GM19043 (cell line): ENCODE results near the gene ACSL6.

Experiments used
- ATAC-seq: cut with Tn5 transposase; IDR thresholded peaks from one replicate; pipeline ENCODE4 v1.9.1; 2021; ENCODE audit warnings: low read depth; ENCODE audit not compliant: unreplicated experiment

The ACSL6 gene

GRCh38 chr5:132017738-132018625, 6.5 kb upstream of the ACSL6 start:
- ATAC-seq, result no peak

DNA sequence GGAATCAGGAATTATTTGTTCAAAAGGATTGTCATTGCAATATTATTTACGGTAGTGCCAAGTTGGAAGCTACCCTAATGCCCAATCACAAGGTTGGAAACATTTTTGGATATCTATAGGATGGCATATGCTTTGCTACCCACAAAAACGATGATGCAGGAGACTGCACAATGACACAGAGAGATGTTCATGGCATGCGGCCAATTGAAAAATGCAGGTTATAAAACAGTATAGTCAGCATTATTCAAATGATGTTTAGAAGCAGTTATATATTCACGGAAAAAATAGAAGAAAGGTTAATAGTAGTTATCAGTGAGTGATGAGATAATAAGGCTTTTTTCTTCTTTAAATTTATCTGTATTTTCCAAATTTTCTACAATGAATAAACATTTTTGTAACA, 5.9 kb upstream of the ACSL6 start:
- ATAC-seq, result no peak

- ATAC-seq, result no peak
Measured at GRCh38 chr5:132016721-132017250, 5.3 kb upstream of the ACSL6 start.

- no peak for ATAC-seq
Measured at GRCh38 chr5:132013711-132014110, 2.3 kb upstream of the ACSL6 start.

GRCh38 chr5:132013006-132013689, 1.7 kb upstream of the ACSL6 start:
- ATAC-seq, result no peak

GRCh38 chr5:132012371-132013005, 1.0 kb upstream of the ACSL6 start:
- ATAC-seq, result no peak

DNA sequence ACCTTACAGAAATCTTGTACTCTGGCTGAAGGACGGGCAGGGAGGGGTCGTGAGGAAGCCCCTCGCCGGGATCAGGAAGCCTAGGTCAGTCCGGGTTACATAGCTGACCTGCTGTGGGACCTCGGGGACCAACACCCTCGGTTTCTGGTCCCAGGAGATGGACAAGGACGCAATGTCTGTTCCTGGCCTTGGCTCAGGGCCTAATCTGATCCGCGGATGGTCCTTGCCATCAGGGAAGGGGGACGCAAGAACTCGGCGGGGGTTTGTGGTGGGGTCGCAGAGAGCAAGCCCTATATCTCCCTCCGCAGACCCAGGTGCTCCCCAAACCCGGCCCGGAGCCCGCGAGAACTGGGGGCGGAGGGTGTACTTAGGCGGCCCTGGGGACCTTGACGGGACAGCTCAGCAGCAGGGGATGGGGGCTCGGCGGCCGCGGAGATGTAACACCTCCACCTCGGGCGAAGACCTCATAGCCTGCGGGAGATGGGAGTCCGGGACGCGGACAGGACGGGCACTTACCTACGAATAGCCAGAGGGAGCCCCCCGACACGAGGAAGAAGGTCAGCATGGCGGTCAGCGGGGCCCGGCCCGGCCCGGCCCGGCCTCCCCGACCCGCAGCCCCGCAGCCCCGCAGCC, 353 bp downstream of the ACSL6 start:
- ATAC-seq, result no peak

DNA sequence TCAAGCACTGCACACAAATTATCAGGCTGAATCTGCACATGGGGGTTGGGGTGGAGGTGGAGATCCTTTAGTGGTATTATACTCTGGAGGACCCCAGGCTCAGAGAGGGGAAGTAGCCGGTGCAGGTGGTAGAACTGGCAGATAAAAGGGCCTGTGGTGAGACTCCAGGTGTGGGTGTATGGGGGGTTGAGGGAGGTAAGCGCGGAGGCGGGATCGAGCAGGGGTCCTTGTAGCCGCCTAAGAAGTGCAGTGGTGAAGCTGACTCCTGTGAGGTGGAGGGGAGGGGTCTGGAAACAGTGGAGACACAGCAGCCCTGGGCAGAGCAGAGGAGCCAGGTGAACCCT, 841 bp downstream of the ACSL6 start:
- ATAC-seq, result no peak

GRCh38 chr5:132009706-132010405, 1.6 kb downstream of the ACSL6 start:
- no peak for ATAC-seq

DNA sequence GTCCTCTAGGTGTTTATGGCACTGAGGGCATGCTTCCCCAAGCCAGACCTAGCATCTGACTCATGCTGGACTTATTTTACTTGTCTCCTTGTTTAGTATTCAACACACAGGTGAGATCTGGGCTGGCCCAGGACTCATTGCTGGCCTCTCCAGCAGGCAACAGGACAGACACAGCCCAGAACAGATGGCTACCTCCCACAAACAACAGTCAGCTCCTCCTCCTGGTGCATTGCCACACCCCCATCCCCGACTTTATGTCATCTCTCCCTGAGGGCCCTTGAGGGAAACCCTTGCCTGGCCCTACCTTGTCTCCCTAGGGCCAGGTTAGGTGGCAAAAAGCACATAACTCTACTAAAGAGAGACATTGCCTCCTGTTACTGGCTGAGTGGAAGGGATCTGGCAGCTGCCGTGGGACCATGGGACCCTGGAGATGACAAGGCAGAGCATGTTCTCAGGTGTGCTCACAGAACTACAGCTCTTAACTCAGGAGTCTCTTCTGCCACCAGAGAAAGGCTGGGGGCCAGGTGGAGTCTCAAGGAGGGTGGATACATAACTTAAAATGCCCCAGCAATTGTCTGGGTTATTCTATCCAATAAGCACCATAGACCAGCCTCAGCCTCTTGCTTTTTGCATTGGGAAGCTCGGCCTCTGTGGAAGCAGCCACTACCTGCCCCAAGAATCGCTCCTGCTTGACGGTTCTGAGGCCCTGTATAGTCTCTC, 2.3 kb downstream of the ACSL6 start:
- ATAC-seq, result no peak

- no peak for ATAC-seq
Measured at GRCh38 chr5:132008163-132008473, 3.3 kb downstream of the ACSL6 start.

DNA sequence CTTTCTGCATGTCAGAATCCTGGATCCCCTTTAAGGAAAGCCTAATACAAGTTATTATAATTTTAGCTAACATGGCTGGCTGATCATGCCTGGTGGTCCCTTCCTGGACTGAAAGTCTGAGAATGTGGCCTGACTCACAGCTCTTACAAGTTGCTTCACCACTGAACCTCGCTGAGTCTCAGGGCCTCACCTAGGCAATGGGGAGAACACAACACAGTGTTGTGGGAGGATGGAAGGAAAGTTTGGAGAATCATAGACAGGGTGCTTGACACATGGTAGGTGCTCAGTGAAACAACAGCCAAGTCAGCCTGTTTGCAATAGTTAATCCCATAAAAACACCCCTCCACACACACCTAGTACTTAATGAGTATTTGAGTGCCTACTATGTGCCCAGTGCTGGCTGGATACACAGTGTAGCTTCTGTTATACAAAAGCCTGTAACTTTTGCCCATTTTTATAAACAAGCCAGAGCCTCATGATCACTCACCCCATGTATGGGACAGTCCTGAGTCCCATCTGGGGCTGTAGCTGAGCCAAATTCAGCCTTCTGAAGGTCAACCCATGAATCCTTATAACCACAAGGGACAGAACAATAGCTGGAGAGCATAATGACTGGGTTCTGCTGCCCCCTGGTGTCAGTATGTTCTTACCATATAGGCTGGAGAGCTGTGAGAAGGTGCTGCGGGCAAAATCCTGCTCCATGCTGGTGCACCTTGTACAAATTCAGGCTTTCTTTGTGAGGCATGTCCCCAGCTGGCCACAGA, 3.9 kb downstream of the ACSL6 start:
- no peak for ATAC-seq

DNA sequence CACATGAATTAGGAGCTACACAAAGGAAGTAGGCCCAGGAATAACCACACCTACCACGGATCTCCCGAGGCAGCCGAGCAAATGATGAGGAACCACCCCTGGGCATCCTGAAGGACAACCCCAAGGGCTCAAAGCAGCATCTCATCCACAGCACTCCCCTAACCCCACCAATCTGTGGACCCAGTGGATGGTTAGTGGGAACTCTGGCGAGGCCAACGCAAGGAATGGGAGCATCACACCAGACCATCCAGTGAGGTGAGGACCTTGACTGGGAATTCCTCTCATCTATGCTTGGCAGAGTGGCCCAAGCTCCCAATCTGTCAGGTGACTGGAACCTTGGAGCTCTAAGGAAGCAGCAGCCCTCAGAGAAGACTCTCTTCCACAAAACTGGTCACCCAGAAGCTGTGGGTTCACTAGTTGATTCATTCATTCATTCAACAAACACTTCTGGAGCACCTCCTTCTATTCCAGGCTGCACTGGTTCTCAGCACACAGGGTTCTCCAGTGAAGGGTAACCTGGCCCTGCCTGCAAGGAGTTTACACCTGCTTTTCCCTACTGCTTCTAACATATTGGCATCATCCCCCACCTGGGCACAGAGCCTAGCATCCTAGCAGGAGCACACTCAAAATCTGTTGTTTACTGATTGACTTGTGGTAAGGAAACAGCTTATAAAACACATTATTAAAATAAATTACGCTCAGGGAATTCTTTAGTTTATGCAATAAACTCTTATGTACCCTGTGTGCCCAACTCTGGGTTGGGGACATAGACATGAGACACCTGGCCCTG, 4.9 kb downstream of the ACSL6 start:
- no peak for ATAC-seq

- no peak for ATAC-seq
Measured at GRCh38 chr5:132005591-132005990, 5.9 kb downstream of the ACSL6 start.

DNA sequence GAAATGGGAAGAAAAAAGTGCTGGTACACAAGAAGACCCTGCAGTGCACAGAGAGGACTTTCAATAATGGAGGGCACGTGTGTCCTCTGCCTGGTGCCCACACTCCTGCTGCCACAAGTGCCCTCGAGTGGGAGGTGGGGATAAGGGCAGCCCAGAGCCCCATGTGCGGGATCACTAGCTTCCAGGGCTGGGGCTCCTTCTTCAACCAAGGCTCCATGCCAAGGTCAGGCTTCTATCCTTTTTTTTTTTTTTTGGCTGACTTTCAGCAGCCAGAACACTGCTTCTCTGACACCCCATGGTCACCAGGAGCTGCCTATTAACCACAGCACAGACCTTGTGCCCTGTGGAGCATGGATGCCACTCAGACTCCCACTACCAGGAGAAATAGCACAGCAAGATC, 7.5 kb downstream of the ACSL6 start:
- no peak for ATAC-seq

- no peak for ATAC-seq
Measured at GRCh38 chr5:132003170-132003744, 8.2 kb downstream of the ACSL6 start.

GRCh38 chr5:132002757-132003156, 8.7 kb downstream of the ACSL6 start:
- ATAC-seq, result no peak
